ENCODE data around the gene NTM.
"Not testable (repeated sequence)": the region's sequence is repeated elsewhere in the genome, so short reads cannot be mapped to it uniquely, and the experiment has no call there.

Gene NTM

DNA sequence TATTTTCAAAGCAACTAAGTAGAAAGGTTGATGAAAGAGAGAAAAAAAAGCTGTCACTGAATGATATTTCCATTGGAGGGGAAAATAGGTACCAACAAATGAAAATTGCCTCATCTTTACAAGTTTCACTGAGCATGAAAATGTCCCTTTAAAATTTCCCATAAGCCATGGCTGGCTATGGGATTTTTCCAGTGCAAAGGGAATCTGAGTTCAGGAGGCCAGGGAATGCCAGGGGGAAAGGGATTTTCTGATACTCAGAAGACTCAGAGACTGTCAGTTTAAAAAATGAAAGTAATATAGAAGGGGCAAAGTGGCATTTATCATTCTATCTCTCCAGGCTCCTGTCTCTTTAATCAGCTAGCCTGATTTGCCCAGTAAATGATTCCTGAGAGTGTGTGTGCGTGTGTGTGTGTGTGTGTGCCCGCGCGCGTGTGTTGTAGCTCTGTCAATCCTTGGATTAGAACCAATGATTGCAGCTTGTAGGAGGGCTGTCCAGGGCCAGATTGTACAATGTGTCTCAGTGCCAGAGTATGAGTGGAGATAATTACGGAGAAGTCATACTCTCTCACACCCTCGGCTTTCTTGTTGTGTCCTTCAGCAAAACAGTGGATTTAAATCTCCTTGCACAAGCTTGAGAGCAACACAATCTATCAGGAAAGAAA lies at the start of gene NTM:
Gene NTM, plus strand, starts transcription at position 526 of the 662 bp plus-strand sequence.
- DNase-seq (ENCODE audit: low read depth in 2 of 2): no peak

- DNase-seq (ENCODE audit: low read depth in 2 of 2): no peak
These were observed 45.4 kb upstream of the NTM start for GRCh38 chr11:131324921-131325570.

DNA sequence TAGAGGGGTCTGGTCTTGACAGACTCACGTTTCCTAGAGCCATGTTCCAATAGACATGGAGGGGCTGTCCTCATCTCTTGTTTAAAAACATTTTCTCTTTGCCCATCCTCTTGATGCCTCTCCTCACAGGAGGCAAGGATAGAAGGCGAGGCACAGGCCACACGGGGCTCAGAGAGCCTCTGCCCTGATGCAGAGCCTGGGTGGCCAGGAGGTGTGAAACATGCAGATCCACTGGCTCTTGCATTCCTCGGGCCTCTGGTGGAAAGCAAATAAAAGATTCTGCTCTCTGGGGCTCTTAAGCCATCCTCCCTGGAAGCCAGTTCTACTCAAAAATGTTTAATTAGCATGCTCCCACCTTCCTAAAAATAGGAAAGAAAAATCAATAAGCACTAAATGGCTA lies 43.6 kb upstream of the NTM start:
- no peak for DNase-seq (ENCODE audit: low read depth in 2 of 2)

DNA sequence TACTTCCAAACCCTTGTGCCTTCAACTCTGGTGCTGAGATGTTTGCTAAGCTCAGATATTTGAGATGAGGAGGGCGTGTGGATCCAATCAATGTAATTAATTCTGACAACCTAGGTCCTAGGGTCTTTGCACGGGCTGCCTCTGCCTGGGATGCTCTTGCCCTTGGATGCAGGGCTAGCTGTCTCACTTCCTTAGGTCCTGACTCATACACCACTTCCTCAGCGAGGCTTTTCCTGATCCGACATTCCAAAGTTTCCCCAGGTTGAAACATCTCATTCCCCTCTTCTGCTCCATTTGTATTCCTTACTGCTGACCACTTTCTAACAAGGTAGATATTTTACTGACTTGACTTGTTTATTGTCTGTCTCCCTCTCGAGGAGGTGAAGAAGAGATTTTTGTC lies 43.0 kb upstream of the NTM start:
- no peak for DNase-seq (ENCODE audit: low read depth in 2 of 2)

GRCh38 chr11:131328843-131329242 lies 41.6 kb upstream of the NTM start:
- DNase-seq (ENCODE audit: low read depth in 2 of 2): no peak

GRCh38 chr11:131331010-131331409 lies 39.4 kb upstream of the NTM start:
- DNase-seq (ENCODE audit: low read depth in 2 of 2): no peak

DNA sequence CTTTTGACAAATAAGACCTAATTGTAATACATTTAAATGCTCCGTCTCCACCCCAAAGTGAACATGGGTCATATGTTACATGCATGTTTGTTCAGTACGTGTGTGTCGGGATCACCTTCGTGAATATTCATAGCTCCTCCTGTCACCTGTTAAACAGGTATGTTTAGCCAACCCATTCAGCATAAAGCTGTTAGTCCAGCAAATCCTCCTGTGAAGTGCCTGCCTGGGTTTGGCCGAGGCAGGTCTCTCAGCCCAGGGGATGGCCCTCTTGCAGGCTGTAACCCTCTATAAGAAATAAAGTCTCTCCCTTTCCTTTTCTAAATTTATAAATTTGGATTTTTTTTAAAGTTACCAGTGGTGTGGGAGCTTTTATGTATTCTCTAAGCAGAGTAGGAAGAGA lies 38.9 kb upstream of the NTM start:
- DNase-seq (ENCODE audit: low read depth in 2 of 2): no peak

DNA sequence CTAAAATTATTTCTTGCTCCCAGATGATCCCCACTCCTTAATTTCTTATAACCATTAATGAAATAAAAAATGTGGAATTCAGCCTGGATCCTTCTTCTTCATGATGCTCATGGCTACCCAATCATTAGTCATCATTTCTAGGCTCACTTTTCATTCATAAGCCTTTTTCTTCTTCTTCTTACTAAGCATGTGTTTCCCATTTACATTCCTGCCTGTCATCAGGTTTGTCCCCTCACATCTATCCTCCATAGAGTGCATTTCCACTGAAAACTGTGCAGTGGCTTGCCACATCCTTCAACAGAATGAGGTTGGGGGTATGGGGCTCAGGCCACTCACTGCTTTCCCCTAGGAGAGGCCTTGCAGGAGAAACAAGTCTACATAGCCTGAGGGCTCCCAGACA lies 35.8 kb upstream of the NTM start:
- DNase-seq (ENCODE audit: low read depth in 2 of 2): no peak

DNA sequence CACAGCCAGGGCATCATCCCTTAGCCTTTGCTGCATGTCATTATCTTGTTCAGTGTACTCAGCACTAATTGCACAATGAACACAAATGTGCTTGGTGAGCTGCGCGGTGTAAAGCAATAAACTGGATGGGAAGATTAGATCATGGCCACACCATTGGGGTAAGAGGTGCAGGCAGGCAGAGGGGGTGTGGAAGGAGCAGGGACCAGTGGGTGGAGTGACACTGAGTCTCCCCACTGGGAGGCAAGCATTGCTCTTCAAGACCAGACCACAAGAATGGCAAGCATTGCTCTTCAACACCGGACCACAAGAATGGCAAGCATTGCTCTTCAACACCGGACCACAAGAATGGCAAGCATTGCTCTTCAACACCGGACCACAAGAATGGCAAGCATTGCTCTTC lies 28.5 kb upstream of the NTM start:
- DNase-seq (ENCODE audit: low read depth in 2 of 2): not testable (repeated sequence)

GRCh38 chr11:131342442-131342841 lies 28.0 kb upstream of the NTM start:
- DNase-seq (ENCODE audit: low read depth in 2 of 2): not testable (repeated sequence)

DNA sequence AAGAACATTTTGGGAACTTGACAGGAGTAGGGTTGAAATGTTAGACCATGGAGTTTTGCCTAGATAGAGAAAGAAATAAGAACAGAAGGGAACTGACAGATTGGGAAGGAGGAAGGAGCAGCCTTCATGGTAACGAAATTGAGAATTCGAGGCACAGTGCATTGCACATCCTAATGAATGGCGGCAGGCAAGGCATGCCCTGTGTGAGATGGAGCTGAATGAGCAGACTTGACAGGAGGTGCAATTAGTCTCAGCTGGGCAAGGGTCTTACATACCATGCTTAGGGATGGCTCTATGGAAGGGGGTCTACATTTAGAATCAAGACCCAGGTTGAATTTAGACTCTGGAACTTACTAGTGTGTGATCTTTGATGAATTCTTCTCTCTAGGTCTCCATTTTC lies 25.0 kb upstream of the NTM start:
- DNase-seq (ENCODE audit: low read depth in 2 of 2): no peak

- DNase-seq (ENCODE audit: low read depth in 2 of 2): no peak
These were observed 20.9 kb upstream of the NTM start for GRCh38 chr11:131349368-131350086.

GRCh38 chr11:131350872-131351271 lies 19.5 kb upstream of the NTM start:
- no peak for DNase-seq (ENCODE audit: low read depth in 2 of 2)

DNA sequence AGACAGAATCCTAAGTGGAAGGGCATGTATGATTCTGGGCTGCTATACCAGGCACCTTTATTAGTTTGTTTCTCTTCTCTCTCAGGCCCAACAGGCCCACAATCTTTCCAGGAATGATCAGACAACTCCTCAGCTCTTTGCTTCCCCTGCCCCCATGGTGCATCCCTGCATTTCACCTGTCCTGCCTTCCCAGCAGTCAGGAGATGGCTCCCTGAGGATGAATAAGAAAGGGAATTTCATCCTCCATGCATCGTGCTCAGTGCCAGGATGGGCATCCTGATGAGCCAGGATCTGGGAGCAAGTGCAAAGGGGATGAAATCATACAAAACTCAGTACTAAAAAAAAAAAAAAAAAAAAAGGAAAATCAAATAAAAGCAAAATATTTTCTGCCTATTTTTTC lies 18.6 kb upstream of the NTM start:
- no peak for DNase-seq (ENCODE audit: low read depth in 2 of 2)

DNA sequence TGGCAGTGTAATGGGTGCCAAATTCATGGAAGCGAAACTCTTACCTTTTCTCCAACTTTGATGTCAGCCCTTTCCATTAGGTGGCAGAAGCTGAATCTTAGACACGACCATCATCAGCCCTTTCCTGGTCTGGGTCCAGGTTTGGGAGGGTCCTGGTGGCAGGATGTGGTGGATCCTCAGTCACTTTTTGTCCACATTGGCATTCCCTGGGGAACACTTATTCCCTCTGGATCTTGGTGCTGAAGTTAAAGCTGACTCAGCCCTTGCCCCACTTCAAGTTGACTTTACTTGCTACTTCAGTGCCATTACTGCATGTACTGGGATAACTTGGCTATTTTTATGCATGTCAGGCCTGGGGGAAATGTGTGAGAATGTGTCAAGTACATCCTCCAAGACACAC lies 16.6 kb upstream of the NTM start:
- DNase-seq (ENCODE audit: low read depth in 2 of 2): no peak

GRCh38 chr11:131354251-131354701 lies 16.1 kb upstream of the NTM start:
- no peak for DNase-seq (ENCODE audit: low read depth in 2 of 2)

DNA sequence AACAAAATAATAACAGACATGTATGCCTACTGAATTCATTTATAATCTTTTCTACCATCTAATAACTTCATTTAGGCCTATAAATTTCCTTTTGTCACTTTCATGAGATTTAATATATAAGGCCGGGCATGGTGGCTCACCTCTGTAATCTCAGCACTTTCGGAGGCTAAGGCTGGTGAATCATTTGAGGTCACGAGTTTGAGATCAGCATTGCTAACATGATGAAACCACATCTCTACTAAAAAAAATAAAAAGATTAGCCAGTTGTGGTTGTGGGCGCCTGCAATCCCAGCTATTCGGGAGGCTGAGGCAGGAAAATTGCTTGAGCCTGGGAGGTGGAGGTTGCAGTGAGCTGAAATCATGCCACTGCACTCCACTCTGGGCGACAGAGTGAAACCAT lies 14.2 kb upstream of the NTM start:
- no peak for DNase-seq (ENCODE audit: low read depth in 2 of 2)

- DNase-seq (ENCODE audit: low read depth in 2 of 2): no peak
These were observed 5.0 kb upstream of the NTM start for GRCh38 chr11:131365329-131365930.

DNA sequence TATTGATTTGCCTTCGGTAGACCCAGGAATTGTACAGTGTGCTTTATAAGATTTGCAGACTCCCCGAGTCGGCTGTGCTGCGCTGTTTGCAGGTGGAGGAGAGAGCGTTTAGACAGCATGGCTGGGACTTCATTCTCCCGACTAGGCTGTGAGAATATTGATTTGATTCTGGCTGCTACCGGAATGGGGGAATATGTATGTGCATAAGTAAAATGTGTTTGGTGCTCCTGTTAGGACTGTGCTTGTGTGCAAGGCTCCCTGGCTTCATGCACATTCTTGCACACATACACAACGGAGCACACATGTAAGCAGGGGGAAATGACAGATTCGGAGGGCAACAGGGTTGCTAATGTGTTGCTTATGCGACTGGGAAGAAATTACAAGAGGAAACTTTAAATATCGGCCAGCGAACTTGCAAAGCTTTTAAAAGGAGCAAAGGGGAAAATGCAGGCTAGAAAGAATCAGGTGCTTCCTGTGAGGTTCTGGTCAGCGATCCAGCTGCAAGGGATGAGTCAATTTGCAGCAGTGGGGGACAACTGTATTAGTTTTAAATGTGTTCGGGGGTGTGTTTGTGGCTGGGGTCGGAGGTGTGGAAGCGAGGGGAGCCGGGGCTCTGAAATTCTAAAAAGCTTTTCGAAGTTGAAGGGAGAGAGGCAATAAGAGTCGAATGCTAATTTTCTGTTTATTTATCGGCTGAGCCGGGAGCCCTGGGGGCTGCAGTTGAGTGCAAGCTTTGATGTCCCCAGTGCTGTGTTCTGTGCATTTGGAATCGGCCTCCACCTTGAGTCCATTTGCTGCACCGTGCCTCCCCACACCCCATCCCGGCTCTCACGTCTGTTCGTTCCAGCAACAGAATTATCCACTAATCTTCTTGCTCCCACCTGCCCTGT lies 731 bp downstream of the NTM start:
- no peak for DNase-seq (ENCODE audit: low read depth in 2 of 2)

- no peak for DNase-seq (ENCODE audit: low read depth in 2 of 2)
These were observed 1.3 kb downstream of the NTM start for GRCh38 chr11:131371791-131372104.

DNA sequence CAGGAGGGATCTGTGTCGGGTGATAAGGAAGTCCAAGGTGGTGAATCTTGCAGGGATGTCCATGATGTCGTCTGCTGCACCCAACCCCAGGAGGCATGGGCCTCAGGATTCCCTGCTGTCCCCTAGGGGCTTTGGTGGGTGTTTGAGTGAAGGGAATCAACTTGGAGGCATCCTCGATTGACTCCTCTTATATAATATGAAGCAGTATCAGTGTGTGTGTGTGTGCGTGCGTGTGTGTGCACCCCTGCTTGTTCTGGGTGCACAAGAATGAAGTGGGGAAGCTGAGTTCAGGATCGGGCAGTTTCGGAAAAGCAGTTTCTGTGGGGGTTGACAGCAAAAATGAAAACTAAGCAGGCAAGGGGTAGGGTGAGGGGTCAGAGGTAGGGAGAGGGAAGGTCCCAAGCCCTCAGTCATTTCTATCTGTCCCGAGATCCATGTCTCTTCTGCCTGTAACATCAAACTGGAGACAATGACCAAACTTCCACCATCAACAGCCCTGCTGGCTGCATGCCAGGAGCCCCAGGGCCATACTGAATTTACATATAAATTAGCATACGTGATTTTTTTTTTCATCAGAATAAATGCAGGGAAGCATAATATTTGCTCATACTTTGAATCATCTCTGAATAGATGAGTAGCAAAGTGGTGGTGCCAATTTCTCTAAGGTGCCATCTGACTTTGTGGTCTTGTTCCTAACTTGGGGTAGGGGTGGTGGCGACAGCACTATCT lies 2.0 kb downstream of the NTM start:
- DNase-seq (ENCODE audit: low read depth in 2 of 2): no peak
